Type B pancreatic cell (in vitro differentiated cells): Measurements from ENCODE around the gene FER. TPM values are rescaled to one million over a fixed set of nuclear protein-coding genes. Genes with fewer than 3 reads are reported as not detected.

Source experiments
- DNase-seq: peaks from one replicate; pipeline ENCODE4 v3.0.0; 2021; ENCODE audit warnings: mixed read lengths; ENCODE audit not compliant: unreplicated experiment; ENCODE audit errors: extremely low spot score
- H3K27ac Mint-ChIP-seq: 2 replicates; pipeline ENCODE4 v1.8.0; 2021; ENCODE audit warnings: mild to moderate bottlenecking, mixed read lengths
- H3K27me3 Mint-ChIP-seq: 2 replicates; pipeline ENCODE4 v1.8.0; 2021; ENCODE audit warnings: mixed read lengths
- H3K36me3 Mint-ChIP-seq: 2 replicates; pipeline ENCODE4 v1.8.0; 2021; ENCODE audit warnings: mixed read lengths
- H3K4me1 Mint-ChIP-seq: one replicate; pipeline ENCODE4 v1.8.0; 2021; ENCODE audit warnings: mixed read lengths; ENCODE audit not compliant: unreplicated experiment
- H3K4me3 Mint-ChIP-seq: 2 replicates; pipeline ENCODE4 v1.8.0; 2021; ENCODE audit warnings: mild to moderate bottlenecking, mixed read lengths
- H3K9me3 Mint-ChIP-seq: 2 replicates; pipeline ENCODE4 v1.8.0; 2021; ENCODE audit warnings: mixed read lengths
- total RNA-seq: library from RNA; stranded (reverse); gene quantifications from 2 replicates; pipeline ENCODE4 v1.2.1, GENCODE V29; 2021; ENCODE audit warnings: low replicate concordance
- TF ChIP-seq, protein P1 (sequence below): fragments of 200-600 bp; sonication (generic); conservative IDR thresholded peaks from 2 replicates; pipeline ENCODE4 v1.5.0; 2021; ENCODE audit warnings: antibody characterized with exemption, mild to moderate bottlenecking

The FER gene
- total RNA-seq, 1 donor from 2014 or later = 29.7 TPM

- no peaks in the 10 kb centered on the region for H3K9me3 Mint-ChIP-seq
- DNase-seq = no peak
- no peaks in the 10 kb centered on the region for H3K27me3 Mint-ChIP-seq
- TF ChIP-seq, protein P1, sequence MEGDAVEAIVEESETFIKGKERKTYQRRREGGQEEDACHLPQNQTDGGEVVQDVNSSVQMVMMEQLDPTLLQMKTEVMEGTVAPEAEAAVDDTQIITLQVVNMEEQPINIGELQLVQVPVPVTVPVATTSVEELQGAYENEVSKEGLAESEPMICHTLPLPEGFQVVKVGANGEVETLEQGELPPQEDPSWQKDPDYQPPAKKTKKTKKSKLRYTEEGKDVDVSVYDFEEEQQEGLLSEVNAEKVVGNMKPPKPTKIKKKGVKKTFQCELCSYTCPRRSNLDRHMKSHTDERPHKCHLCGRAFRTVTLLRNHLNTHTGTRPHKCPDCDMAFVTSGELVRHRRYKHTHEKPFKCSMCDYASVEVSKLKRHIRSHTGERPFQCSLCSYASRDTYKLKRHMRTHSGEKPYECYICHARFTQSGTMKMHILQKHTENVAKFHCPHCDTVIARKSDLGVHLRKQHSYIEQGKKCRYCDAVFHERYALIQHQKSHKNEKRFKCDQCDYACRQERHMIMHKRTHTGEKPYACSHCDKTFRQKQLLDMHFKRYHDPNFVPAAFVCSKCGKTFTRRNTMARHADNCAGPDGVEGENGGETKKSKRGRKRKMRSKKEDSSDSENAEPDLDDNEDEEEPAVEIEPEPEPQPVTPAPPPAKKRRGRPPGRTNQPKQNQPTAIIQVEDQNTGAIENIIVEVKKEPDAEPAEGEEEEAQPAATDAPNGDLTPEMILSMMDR = no peak
- no peak overlapping the region for H3K27ac Mint-ChIP-seq
- H3K4me1 Mint-ChIP-seq = no peaks in the 10 kb centered on the region
- H3K4me3 Mint-ChIP-seq = no peak overlapping the region
- peaks cover 3% of the 10 kb centered on the region for H3K36me3 Mint-ChIP-seq
Measured at GRCh38 chr5:109078448-109078847, 330.8 kb downstream of the FER start.

GRCh38 chr5:109080481-109080880 is 332.8 kb downstream of the FER start:
- no peaks in the 10 kb centered on the region for H3K9me3 Mint-ChIP-seq
- H3K27ac Mint-ChIP-seq = no peak overlapping the region
- H3K36me3 Mint-ChIP-seq = peaks cover 3% of the 10 kb centered on the region

GRCh38 chr5:109080896-109081295 is 333.2 kb downstream of the FER start:
- no peaks in the 10 kb centered on the region for H3K27me3 Mint-ChIP-seq
- TF ChIP-seq, protein P1 = no peak
- H3K36me3 Mint-ChIP-seq = peaks cover 3% of the 10 kb centered on the region
- no peaks in the 10 kb centered on the region for H3K4me1 Mint-ChIP-seq
- H3K4me3 Mint-ChIP-seq = no peak overlapping the region
- no peak for DNase-seq
- no peaks in the 10 kb centered on the region for H3K9me3 Mint-ChIP-seq
- no peak overlapping the region for H3K27ac Mint-ChIP-seq

More at GRCh38 chr5:109080481-109080880, 332.8 kb downstream of the FER start:
- DNase-seq = no peak
- TF ChIP-seq, protein P1 = no peak
- H3K4me1 Mint-ChIP-seq = no peaks in the 10 kb centered on the region
- H3K4me3 Mint-ChIP-seq = no peak overlapping the region
- H3K27me3 Mint-ChIP-seq = no peaks in the 10 kb centered on the region

DNA sequence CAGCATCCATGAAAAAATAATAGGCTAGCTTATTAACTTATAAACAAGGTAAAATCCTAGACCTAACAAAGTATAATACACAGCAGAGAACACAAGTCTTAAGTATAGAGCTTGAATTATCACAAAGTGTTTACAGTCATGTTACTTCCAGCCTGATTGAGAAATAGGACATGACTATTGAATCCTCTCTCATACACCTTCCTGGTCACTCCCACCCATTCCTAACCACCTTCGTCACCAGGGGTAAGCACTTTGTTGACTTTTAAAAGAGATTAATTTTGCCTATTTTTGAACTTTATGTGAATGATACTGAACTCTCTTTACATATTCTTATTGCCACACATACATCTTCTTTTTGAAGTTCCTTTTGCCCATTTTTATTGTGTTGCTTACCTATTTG is 336.2 kb downstream of the FER start:
- Mint-ChIP-seq H3K36me3 (peaks cover 3% of the 10 kb centered on the region), H3K27me3 (no peaks in the 10 kb centered on the region), H3K27ac (no peak overlapping the region), H3K9me3 (no peaks in the 10 kb centered on the region), H3K4me1 (no peaks in the 10 kb centered on the region), H3K4me3 (no peak overlapping the region)
- TF ChIP-seq, protein P1 = no peak
- DNase-seq = no peak

- Mint-ChIP-seq H3K36me3 (no peaks in the 10 kb centered on the region), H3K4me3 (no peak overlapping the region), H3K27me3 (no peaks in the 10 kb centered on the region), H3K9me3 (no peaks in the 10 kb centered on the region), H3K27ac (no peak overlapping the region), H3K4me1 (no peaks in the 10 kb centered on the region)
- TF ChIP-seq, protein P1 = no peak
- DNase-seq = no peak
Measured at GRCh38 chr5:109089191-109089590, 341.5 kb downstream of the FER start.

GRCh38 chr5:109099081-109099480 is 351.4 kb downstream of the FER start:
- no peak overlapping the region for H3K27ac Mint-ChIP-seq
- DNase-seq = no peak
- no peaks in the 10 kb centered on the region for H3K27me3 Mint-ChIP-seq
- H3K36me3 Mint-ChIP-seq = no peaks in the 10 kb centered on the region
- TF ChIP-seq, protein P1 = no peak
- no peaks in the 10 kb centered on the region for H3K4me1 Mint-ChIP-seq
- no peaks in the 10 kb centered on the region for H3K9me3 Mint-ChIP-seq
- H3K4me3 Mint-ChIP-seq = no peak overlapping the region
